UCSD-AML1 (cell line): ENCODE measurements around the gene CEP162.
"Not testable (repeated sequence)": the region's sequence is repeated elsewhere in the genome, so short reads cannot be mapped to it uniquely, and the experiment has no call there.

Source experiments
- DNase-seq: peaks from one replicate; lab custom pipeline; 2025; ENCODE audit not compliant: unreplicated experiment; lab: John Stamatoyannopoulos, UW

CEP162 gene

GRCh38 chr6:84227434-84228197, at the start of gene CEP162:
Gene CEP162 (minus strand): TSS chr6:84227643. CDS start chr6:84226393, 1,250 bp downstream.
- DNase-seq: peak; percentile 85

- no peak for DNase-seq
Observed at GRCh38 chr6:84274856-84275255, 47.4 kb upstream of the CEP162 start.

GRCh38 chr6:84273048-84273809, 45.8 kb upstream of the CEP162 start:
- no peak for DNase-seq

- DNase-seq: no peak
Observed at GRCh38 chr6:84272298-84272697, 44.9 kb upstream of the CEP162 start.

GRCh38 chr6:84271061-84271716, 43.7 kb upstream of the CEP162 start:
- DNase-seq: no peak

- DNase-seq: no peak
Observed at GRCh38 chr6:84269947-84270733, 42.7 kb upstream of the CEP162 start.

GRCh38 chr6:84268781-84269180, 41.3 kb upstream of the CEP162 start:
- DNase-seq: no peak

GRCh38 chr6:84263557-84263956, 36.1 kb upstream of the CEP162 start:
- no peak for DNase-seq

GRCh38 chr6:84260926-84261325, 33.5 kb upstream of the CEP162 start:
- DNase-seq: no peak

GRCh38 chr6:84260196-84260595, 32.8 kb upstream of the CEP162 start:
- DNase-seq: no peak

GRCh38 chr6:84258866-84259265, 31.4 kb upstream of the CEP162 start:
- DNase-seq: no peak

GRCh38 chr6:84258268-84258667, 30.8 kb upstream of the CEP162 start:
- no peak for DNase-seq

- no peak for DNase-seq
Observed at GRCh38 chr6:84255641-84256040, 28.2 kb upstream of the CEP162 start.

- DNase-seq: no peak
Observed at GRCh38 chr6:84253380-84253779, 25.9 kb upstream of the CEP162 start.

GRCh38 chr6:84251891-84252539, 24.6 kb upstream of the CEP162 start:
- DNase-seq: no peak

- no peak for DNase-seq
Observed at GRCh38 chr6:84249724-84250123, 22.3 kb upstream of the CEP162 start.

- DNase-seq: not testable (repeated sequence)
Observed at GRCh38 chr6:84244416-84245081, 17.1 kb upstream of the CEP162 start.

- DNase-seq: no peak
Observed at GRCh38 chr6:84243240-84243639, 15.8 kb upstream of the CEP162 start.

- DNase-seq: no peak
Observed at GRCh38 chr6:84242265-84242664, 14.8 kb upstream of the CEP162 start.

GRCh38 chr6:84228198-84228543, 728 bp upstream of the CEP162 start:
- DNase-seq: no peak
